C4-2B (cell line): ENCODE results near the gene DNER.

ENCODE experiments used
- ZFX ChIP-seq: fragments of 450-650 bp; IDR thresholded peaks from 2 replicates; pipeline ENCODE4 v1.6.1; 2017
- TF ChIP-seq, protein P1 (sequence below): fragments of 450-650 bp; conservative IDR thresholded peaks from 2 replicates; pipeline ENCODE4 v1.5.1; 2017; ENCODE audit warnings: mild to moderate bottlenecking

DNA sequence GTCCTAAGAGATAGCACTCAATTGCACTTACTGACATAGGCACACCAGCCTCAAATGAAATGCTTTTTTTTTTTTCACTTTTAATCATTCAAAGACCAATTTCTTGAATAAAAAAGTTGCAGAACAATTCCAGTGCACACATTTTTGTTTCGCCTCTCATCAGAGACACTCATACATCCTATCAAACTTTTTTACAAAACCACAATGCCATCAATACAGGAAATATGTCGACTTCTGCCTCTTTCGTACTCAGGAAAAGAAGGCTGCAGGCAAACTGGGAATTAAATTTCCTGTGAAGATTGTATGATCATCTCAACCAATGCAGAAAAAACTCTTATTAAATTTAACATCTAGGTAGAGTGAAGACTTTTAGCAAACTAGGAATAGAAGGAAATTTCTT is 112.4 kb downstream of the DNER start:
- TF ChIP-seq, protein P1, sequence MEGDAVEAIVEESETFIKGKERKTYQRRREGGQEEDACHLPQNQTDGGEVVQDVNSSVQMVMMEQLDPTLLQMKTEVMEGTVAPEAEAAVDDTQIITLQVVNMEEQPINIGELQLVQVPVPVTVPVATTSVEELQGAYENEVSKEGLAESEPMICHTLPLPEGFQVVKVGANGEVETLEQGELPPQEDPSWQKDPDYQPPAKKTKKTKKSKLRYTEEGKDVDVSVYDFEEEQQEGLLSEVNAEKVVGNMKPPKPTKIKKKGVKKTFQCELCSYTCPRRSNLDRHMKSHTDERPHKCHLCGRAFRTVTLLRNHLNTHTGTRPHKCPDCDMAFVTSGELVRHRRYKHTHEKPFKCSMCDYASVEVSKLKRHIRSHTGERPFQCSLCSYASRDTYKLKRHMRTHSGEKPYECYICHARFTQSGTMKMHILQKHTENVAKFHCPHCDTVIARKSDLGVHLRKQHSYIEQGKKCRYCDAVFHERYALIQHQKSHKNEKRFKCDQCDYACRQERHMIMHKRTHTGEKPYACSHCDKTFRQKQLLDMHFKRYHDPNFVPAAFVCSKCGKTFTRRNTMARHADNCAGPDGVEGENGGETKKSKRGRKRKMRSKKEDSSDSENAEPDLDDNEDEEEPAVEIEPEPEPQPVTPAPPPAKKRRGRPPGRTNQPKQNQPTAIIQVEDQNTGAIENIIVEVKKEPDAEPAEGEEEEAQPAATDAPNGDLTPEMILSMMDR, result no peak
- no peak for TF ChIP-seq ZFX
